ENCODE measurements around the gene SFXN5. TPM values are rescaled to one million over a fixed set of nuclear protein-coding genes. Genes with fewer than 3 reads are reported as not detected.

SFXN5 gene
- total and polyA plus RNA-seq, 2 experiments from 2014 or later = 10.0 to 16.4 TPM

GRCh38 chr2:72982781-72983499 lies 88.6 kb downstream of the SFXN5 start:
- Histone ChIP-seq H2AFZ (no peak overlapping the region), H3K27ac (no peak overlapping the region), H3K9me3 (ENCODE audit: low read depth) (no peaks in the 10 kb centered on the region), H3K27me3 (replicated peaks; ENCODE audit: insufficient read depth) (no peaks in the 10 kb centered on the region), H4K20me1 (ENCODE audit: insufficient read depth) (no peaks in the 10 kb centered on the region), H3K4me1 (ENCODE audit: insufficient read depth) (no peaks in the 10 kb centered on the region; the same call in 1 of the 2 replicates), H3K9ac (no peak overlapping the region), H3K4me3 (no peak overlapping the region), H3K9me2 (ENCODE audit: insufficient read depth) (no peaks in the 10 kb centered on the region), H3K79me2 (ENCODE audit: insufficient read depth) (no peaks in the 10 kb centered on the region), H3K4me2 (ENCODE audit: unreplicated experiment) (no peak overlapping the region), H3F3A (ENCODE audit: insufficient read depth) (0 out of 2 replicates have a peak, but pooled peaks cover 6% of the 10 kb centered on the region), H3K36me3 (ENCODE audit: low read depth) (no peaks in the 10 kb centered on the region; the same call in none of the 2 replicates)
- TF ChIP-seq EZH2phosphoT487 (IDR thresholded peaks at IDR 0.05; ENCODE audit: insufficient read depth, low read depth) (no peak), EZH2 (IDR thresholded peaks at IDR 0.05; ENCODE audit: insufficient read depth, poor library complexity, severe bottlenecking) (no peak)
- DNase-seq = no peak
- 92 to 95% methylated on average over 11 of the region's 11 CpGs for WGBS, 2 experiments (ENCODE audit: low coverage in 1 of 2, low lambda C conversion rate in 2 of 2, missing lambda C conversion rate in 2 of 2)
- in situ Hi-C loops (cut with MboI) = no loop called here

- Histone ChIP-seq H3K9ac (no peak overlapping the region), H2AFZ (no peak overlapping the region), H3K4me2 (ENCODE audit: unreplicated experiment) (no peak overlapping the region), H3K36me3 (ENCODE audit: low read depth) (no peaks in the 10 kb centered on the region; the same call in none of the 2 replicates), H3F3A (ENCODE audit: insufficient read depth) (0 out of 2 replicates have a peak, but pooled peaks cover 6% of the 10 kb centered on the region), H3K9me2 (ENCODE audit: insufficient read depth) (no peaks in the 10 kb centered on the region), H3K27me3 (replicated peaks; ENCODE audit: insufficient read depth) (no peaks in the 10 kb centered on the region), H3K27ac (no peak overlapping the region), H3K4me1 (ENCODE audit: insufficient read depth) (no peaks in the 10 kb centered on the region; the same call in 1 of the 2 replicates), H4K20me1 (ENCODE audit: insufficient read depth) (no peaks in the 10 kb centered on the region), H3K79me2 (ENCODE audit: insufficient read depth) (no peaks in the 10 kb centered on the region), H3K4me3 (no peak overlapping the region), H3K9me3 (ENCODE audit: low read depth) (no peaks in the 10 kb centered on the region)
- WGBS, 2 experiments (ENCODE audit: low coverage in 1 of 2, low lambda C conversion rate in 2 of 2, missing lambda C conversion rate in 2 of 2) = 59 to 75% methylated on average over 2 of the region's 2 CpGs
- DNase-seq = peak; percentile 9
- TF ChIP-seq EZH2phosphoT487 (IDR thresholded peaks at IDR 0.05; ENCODE audit: insufficient read depth, low read depth) (no peak), EZH2 (IDR thresholded peaks at IDR 0.05; ENCODE audit: insufficient read depth, poor library complexity, severe bottlenecking) (no peak)
- in situ Hi-C loops (cut with MboI) = no loop called here
These were observed 89.3 kb downstream of the SFXN5 start for GRCh38 chr2:72982219-72982618.

GRCh38 chr2:72981536-72981935 lies 90.0 kb downstream of the SFXN5 start:
- H3K79me2 ChIP-seq (ENCODE audit: insufficient read depth) = no peaks in the 10 kb centered on the region
- in situ Hi-C loops (cut with MboI) = no loop called here
- TF ChIP-seq EZH2 (IDR thresholded peaks at IDR 0.05; ENCODE audit: insufficient read depth, poor library complexity, severe bottlenecking) (no peak), EZH2phosphoT487 (IDR thresholded peaks at IDR 0.05; ENCODE audit: insufficient read depth, low read depth) (no peak)

GRCh38 chr2:72980535-72981217 lies 90.8 kb downstream of the SFXN5 start:
- Histone ChIP-seq H3K27me3 (replicated peaks; ENCODE audit: insufficient read depth) (no peaks in the 10 kb centered on the region), H2AFZ (no peak overlapping the region), H3K4me3 (no peak overlapping the region), H3K9me2 (ENCODE audit: insufficient read depth) (no peaks in the 10 kb centered on the region), H3K9me3 (ENCODE audit: low read depth) (no peaks in the 10 kb centered on the region), H3K79me2 (ENCODE audit: insufficient read depth) (no peaks in the 10 kb centered on the region), H3F3A (ENCODE audit: insufficient read depth) (0 out of 2 replicates have a peak, but pooled peaks cover 6% of the 10 kb centered on the region), H3K4me1 (ENCODE audit: insufficient read depth) (no peaks in the 10 kb centered on the region; the same call in 1 of the 2 replicates), H3K9ac (no peak overlapping the region), H3K27ac (no peak overlapping the region), H4K20me1 (ENCODE audit: insufficient read depth) (no peaks in the 10 kb centered on the region), H3K36me3 (ENCODE audit: low read depth) (no peaks in the 10 kb centered on the region; the same call in 1 of the 2 replicates), H3K4me2 (ENCODE audit: unreplicated experiment) (no peak overlapping the region)
- peak; percentile 39 for DNase-seq
- in situ Hi-C loops (cut with MboI) = no loop called here
- no peak for TF ChIP-seq EZH2phosphoT487 (IDR thresholded peaks at IDR 0.05; ENCODE audit: insufficient read depth, low read depth)
- no peak for TF ChIP-seq EZH2 (IDR thresholded peaks at IDR 0.05; ENCODE audit: insufficient read depth, poor library complexity, severe bottlenecking)
- WGBS, 2 experiments (ENCODE audit: low coverage in 1 of 2, low lambda C conversion rate in 2 of 2, missing lambda C conversion rate in 2 of 2) = 87 to 88% methylated on average over 10 to 11 of the region's 11 CpGs

More at GRCh38 chr2:72981536-72981935, 90.0 kb downstream of the SFXN5 start:
- WGBS, 2 experiments (ENCODE audit: low coverage in 1 of 2, low lambda C conversion rate in 2 of 2, missing lambda C conversion rate in 2 of 2) = 96 to 97% methylated on average over 5 of the region's 5 CpGs
- Histone ChIP-seq H2AFZ (no peak overlapping the region), H3F3A (ENCODE audit: insufficient read depth) (0 out of 2 replicates have a peak, but pooled peaks cover 6% of the 10 kb centered on the region), H3K4me1 (ENCODE audit: insufficient read depth) (no peaks in the 10 kb centered on the region; the same call in 1 of the 2 replicates), H3K4me3 (no peak overlapping the region), H3K9me2 (ENCODE audit: insufficient read depth) (no peaks in the 10 kb centered on the region), H3K9ac (no peak overlapping the region), H3K4me2 (ENCODE audit: unreplicated experiment) (no peak overlapping the region), H3K27ac (no peak overlapping the region), H4K20me1 (ENCODE audit: insufficient read depth) (no peaks in the 10 kb centered on the region), H3K36me3 (ENCODE audit: low read depth) (no peaks in the 10 kb centered on the region; the same call in none of the 2 replicates), H3K27me3 (replicated peaks; ENCODE audit: insufficient read depth) (no peaks in the 10 kb centered on the region), H3K9me3 (ENCODE audit: low read depth) (no peaks in the 10 kb centered on the region)
- no peak for DNase-seq
